ENCODE results near the gene TRIM74.
A peak's percentile ranks its signal among the peaks of the same experiment; 100 is the strongest.
"Not testable (repeated sequence)": the region's sequence is repeated elsewhere in the genome, so short reads cannot be mapped to it uniquely, and the experiment has no call there.

Gene TRIM74

GRCh38 chr7:72960029-72960428, 9.2 kb downstream of the TRIM74 start:
- not testable (repeated sequence) for DNase-seq (ENCODE audit: low read depth, low spot score)

GRCh38 chr7:72954563-72955198, 14.6 kb downstream of the TRIM74 start:
- DNase-seq (ENCODE audit: low read depth, low spot score) = not testable (repeated sequence)

- not testable (repeated sequence) for DNase-seq (ENCODE audit: low read depth, low spot score)
These were observed 15.2 kb downstream of the TRIM74 start for GRCh38 chr7:72953901-72954562.

GRCh38 chr7:72950432-72950831, 18.8 kb downstream of the TRIM74 start:
- not testable (repeated sequence) for DNase-seq (ENCODE audit: low read depth, low spot score)

- not testable (repeated sequence) for DNase-seq (ENCODE audit: low read depth, low spot score)
These were observed 19.6 kb downstream of the TRIM74 start for GRCh38 chr7:72949686-72950085.

- DNase-seq (ENCODE audit: low read depth, low spot score) = not testable (repeated sequence)
These were observed 20.0 kb downstream of the TRIM74 start for GRCh38 chr7:72949276-72949675.

GRCh38 chr7:72948714-72949113, 20.6 kb downstream of the TRIM74 start:
- DNase-seq (ENCODE audit: low read depth, low spot score) = not testable (repeated sequence)

- not testable (repeated sequence) for DNase-seq (ENCODE audit: low read depth, low spot score)
These were observed 23.0 kb downstream of the TRIM74 start for GRCh38 chr7:72946130-72946745.

GRCh38 chr7:72945597-72945996, 23.7 kb downstream of the TRIM74 start:
- DNase-seq (ENCODE audit: low read depth, low spot score) = not testable (repeated sequence)

GRCh38 chr7:72944937-72945336, 24.3 kb downstream of the TRIM74 start:
- DNase-seq (ENCODE audit: low read depth, low spot score) = not testable (repeated sequence)

GRCh38 chr7:72942956-72943355, 26.3 kb downstream of the TRIM74 start:
- not testable (repeated sequence) for DNase-seq (ENCODE audit: low read depth, low spot score)

GRCh38 chr7:72942022-72942705, 27.1 kb downstream of the TRIM74 start:
- not testable (repeated sequence) for DNase-seq (ENCODE audit: low read depth, low spot score)

- DNase-seq (ENCODE audit: low read depth, low spot score) = not testable (repeated sequence)
These were observed 41.0 kb downstream of the TRIM74 start for GRCh38 chr7:72928216-72928615.

GRCh38 chr7:72927791-72928190, 41.5 kb downstream of the TRIM74 start:
- not testable (repeated sequence) for DNase-seq (ENCODE audit: low read depth, low spot score)

- no peak for DNase-seq (ENCODE audit: low read depth, low spot score)
These were observed 43.6 kb downstream of the TRIM74 start for GRCh38 chr7:72925546-72926120.

GRCh38 chr7:72924733-72925545, 44.3 kb downstream of the TRIM74 start, which contains the start of gene POM121:
Gene POM121 (plus strand): TSS chr7:72925095. CDS start chr7:72925122, 27 bp downstream.
- DNase-seq (ENCODE audit: low read depth, low spot score) = peak; percentile 59

- no peak for DNase-seq (ENCODE audit: low read depth, low spot score)
These were observed 44.9 kb downstream of the TRIM74 start for GRCh38 chr7:72924386-72924732.

- no peak for DNase-seq (ENCODE audit: low read depth, low spot score)
These were observed 50.0 kb downstream of the TRIM74 start for GRCh38 chr7:72919256-72919775.

GRCh38 chr7:72914756-72915525, 54.3 kb downstream of the TRIM74 start:
- not testable (repeated sequence) for DNase-seq (ENCODE audit: low read depth, low spot score)

GRCh38 chr7:72913750-72914149, 55.5 kb downstream of the TRIM74 start:
- DNase-seq (ENCODE audit: low read depth, low spot score) = not testable (repeated sequence)

Measured in activated naive CD8-positive, alpha-beta T cell treated with anti-CD3 and anti-CD28 coated beads, Interleukin-2, amount 50 U/mL, for 16 hours (primary cell).